NOMO-1 treated with dmso at 0.1 percent for 144 hours (cell line): Measurements from ENCODE around the gene CIRBP.

ENCODE experiments used
- DNase-seq: peaks from one replicate; lab custom pipeline; 2025; ENCODE audit not compliant: unreplicated experiment; lab: John Stamatoyannopoulos, UW

The CIRBP gene

DNA sequence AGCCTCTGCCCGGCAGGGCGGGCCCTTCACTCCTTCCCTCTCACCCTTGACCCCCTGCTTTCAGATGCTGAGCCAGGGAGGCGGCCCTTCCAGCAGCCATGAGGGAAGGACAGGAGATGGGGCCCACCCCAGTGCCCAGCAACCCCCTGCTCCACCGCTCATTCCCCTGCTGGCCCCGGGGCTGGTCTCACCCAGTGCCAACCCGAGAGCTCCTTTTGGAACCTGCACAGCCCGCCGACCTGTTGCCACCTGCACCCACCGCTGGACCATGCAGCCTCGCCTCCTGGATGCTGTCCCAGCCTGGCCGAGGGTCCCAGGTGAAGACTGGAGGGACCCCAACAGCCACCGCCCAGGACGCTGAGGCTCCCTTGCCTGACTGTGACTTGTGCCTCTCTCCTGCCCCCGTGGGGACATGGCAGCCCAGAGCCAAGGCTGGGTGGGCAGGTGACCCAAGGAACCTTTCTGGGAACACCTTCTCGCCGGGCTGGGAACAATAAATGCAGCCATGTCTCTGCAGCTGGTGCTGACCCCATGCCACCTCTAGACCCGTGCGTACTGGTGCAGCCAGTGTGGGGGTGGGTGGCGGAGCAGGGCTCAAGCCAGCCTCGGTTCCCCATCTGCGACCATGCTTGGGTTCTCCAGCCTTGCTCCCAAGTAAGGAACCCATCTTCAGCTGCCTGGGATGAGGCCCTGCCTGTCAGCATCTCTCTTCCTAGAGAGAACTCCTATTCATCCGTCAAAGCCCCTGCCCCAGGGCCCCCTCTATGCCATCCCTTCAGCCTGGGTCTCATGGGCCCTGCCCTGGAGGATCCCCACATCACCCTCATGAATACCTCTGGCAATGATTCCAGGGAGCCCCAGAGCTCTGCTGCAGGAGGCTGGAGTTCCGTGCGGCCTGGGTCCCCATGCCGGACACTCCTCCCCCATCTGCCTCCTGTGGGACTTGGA is 9.9 kb downstream of the CIRBP start:
- no peak for DNase-seq

DNA sequence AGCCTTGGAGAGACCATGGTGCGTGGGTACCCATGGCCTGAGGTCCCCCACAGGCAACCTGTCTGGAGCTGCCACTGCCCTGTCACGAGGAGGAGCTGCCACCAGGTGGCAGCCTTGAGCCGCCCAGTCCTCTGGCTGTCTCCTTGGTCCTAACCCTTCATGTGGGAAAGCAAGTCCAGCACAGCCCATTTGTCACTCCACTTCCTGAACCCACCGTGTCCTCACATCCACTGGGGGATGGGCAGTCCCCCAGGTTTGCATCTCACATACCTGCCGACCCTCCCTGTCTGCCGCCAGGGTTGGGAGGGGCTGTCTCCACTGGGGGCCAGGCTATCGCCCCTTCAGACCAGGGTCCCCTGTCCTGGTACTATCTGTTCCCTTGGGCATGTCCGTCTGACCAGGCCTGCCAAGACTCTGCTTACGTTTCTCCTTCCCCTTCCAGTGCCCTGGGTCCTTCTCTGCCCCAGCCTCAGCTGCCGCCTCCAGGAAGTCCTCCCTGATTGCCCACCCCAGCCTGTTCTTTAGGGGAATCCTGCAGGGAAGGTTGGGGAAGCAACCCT is 10.7 kb downstream of the CIRBP start:
- peak; percentile 50 for DNase-seq

DNA sequence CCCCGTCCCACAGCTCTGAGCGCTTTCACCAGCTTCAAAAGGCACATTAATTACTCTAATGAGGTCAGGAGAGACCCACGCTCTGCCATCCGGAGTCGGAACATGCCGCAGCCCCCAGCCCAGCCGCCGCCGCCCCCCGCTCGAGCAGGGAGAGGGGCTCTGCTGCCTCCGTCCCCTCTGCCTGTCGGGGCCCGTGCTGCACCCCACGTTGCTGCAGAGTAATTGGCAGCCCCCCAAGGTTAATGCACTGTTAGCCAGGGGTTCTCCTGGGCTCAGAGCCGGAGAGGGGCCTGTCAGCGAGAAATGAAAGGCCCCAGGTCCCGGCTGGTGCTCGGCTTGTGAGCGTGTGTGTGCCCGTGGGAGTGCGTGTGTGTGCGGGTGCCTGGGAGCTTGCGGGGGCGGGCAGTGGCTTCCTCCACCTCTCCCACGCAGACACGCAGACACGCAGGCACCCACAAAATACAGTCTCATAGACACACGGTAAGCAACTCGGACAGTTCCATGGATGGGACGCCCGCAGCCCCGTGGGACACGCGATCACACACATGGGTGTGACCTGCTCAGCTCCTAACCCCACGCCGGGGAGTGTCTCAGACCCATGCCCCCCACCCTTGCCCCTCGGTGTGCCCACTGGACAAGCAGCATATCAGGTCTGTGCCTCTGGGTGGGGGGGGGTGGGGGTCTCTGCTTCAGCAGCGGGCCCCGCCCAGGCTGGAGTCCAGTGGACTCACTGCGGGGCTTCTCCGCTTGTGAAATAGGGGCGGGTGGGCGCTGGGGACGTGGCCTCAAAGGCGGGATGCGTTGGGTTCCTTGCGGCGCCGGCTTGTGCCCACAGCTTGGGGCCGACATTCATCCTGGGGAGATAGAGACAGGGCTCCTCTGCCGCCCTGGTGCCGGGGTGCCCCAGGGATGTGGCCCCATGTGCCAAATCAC is 11.8 kb downstream of the CIRBP start:
- no peak for DNase-seq

DNA sequence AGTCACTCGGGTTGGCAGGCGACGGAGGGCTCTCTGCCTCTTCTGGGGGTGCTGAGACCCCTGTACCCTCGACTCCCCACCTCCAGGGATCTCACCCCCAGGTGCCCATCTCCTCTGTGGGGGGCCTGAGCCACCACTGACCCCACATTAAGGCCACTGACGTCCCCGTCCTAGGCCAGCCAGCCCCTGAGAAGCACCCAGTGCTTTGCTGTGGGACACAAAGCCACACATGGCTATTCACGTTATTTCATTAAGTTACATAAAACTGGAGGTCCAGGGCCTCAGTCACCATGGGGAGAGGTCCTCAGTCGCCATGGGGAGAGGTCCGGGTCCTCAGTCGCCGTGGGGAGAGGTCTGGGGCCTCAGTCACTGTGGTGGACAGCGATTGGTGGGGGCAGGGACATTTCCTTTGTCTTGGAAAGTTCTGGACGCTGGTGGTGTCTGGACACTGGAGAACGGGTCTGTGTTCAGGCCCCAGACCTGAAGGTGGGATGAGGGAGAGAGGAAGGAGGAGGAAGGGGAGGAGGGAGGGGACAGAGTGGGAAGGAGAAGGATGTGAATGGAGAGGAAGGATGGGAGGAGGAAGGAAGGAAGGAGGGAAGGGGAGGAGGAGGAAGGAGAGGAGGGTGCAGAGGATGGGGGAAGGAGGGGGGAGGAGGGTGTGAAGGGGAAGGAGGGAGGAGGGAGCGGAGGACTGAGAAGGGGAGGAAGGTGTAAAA is 12.6 kb downstream of the CIRBP start:
- no peak for DNase-seq

DNA sequence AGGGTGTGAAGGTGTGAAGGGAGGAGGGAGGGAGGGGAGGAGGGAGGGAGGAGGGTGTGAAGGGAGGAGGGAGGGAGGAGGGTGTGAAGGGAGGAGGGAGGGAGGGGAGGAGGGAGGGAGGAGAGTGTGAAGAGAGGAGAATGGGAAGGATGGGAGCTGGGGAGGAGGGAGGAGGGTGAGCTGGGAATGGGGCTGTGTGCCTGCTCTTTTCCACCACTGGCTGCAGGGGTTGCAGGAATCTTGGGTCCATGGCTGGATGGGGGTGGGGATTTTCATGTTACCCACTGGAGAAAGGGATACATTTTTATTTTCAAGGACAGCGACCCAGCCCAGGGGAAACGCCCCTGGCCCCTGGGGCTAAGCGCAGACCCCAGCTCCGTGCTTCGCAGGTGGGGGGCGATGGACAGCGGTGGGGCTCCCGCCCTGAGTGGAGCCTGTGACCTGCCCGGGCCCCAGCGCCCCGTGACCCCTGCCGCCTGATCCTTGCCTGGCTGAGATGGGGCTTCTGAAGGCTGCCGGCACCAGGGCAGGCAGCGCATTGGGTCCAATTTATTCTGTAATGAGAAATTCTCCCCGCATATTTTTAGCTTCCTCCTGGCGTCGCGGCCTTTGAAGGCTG is 13.6 kb downstream of the CIRBP start:
- no peak for DNase-seq

DNA sequence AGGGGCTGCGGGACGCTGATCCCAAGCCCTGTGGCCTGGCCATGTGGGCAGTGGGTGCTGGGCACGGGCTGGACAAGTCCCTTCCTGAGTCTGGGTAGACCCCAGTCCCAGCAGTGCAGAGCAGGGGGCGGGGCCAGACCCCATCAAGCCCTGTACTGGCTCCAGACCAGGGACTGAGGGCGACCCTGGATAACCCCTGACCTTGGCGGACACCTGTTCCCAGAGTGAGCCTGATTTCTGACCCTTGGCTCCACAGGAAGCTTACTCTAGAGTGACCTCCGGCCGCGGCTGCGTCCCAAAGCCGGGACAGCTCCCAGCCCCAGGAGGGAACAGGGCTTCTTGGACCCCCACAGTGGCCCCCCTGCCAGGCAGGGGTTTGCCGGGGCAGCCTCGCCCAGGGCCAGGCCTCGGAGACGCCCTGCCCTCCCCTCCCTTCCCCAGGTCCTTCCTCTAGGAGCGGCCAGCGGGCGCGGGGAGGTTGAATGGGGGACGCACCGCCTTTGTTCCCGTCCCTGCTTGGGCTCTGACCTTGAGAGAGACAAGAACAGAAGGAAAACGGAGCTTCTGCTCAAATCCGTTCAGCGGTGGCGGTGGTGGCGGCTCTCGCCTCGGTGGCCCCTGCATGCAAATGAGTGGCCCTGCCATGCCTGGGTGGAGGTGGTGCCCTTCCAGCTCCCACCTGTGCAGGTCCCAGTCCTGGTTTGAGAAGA is 14.2 kb downstream of the CIRBP start:
- no peak for DNase-seq

DNA sequence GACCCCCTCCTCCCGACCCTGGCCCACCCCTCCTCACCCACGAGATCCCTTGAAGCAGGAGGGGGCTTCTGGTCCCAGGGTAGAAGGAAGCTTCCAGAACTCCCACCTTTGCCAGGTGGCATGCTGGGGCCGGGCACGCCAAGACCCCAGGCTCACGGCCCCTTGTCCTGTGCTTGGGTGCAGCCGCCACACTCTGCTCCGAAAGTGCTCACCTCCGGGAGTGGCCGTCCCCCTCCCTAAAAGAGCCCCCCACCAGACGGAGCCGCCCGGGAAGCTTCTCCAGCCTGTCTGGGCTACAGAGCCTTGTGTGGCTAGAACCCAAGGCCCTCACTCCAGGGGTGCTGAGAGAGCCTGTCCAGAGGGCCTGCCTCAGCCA is 14.8 kb downstream of the CIRBP start:
- no peak for DNase-seq

DNA sequence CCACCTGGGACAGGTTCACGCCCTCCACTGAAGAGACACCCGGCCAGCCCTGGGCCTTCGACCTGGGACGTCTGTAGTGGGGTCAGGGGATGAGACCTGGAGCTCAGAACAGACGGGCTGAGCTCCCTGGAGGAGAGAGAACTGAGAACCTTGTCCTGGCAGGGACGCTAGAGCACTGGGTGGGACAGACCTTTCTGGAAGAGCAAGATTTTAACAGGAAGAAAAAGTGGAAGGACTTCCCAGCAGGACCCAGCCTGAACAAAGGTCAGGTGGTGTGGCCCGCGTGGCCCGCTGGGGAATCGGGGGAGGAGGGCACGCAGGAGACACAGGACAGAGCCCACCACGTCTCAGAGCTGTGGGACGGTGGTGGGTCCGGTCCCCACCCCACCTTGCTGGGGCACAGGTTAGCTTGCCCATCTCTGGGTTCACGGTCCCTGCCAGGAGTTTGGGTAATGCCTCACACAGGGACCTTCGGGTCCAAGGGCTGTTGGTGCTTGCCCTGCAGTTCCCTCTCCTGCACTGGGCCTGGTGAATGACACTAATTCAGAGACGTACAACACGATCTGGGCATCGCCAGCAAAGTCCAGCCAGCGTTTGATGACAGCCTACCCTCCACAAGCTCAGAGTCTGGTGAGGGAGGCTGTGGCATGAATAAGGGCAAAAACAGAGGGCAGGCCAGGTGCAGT is 15.3 kb downstream of the CIRBP start:
- no peak for DNase-seq

DNA sequence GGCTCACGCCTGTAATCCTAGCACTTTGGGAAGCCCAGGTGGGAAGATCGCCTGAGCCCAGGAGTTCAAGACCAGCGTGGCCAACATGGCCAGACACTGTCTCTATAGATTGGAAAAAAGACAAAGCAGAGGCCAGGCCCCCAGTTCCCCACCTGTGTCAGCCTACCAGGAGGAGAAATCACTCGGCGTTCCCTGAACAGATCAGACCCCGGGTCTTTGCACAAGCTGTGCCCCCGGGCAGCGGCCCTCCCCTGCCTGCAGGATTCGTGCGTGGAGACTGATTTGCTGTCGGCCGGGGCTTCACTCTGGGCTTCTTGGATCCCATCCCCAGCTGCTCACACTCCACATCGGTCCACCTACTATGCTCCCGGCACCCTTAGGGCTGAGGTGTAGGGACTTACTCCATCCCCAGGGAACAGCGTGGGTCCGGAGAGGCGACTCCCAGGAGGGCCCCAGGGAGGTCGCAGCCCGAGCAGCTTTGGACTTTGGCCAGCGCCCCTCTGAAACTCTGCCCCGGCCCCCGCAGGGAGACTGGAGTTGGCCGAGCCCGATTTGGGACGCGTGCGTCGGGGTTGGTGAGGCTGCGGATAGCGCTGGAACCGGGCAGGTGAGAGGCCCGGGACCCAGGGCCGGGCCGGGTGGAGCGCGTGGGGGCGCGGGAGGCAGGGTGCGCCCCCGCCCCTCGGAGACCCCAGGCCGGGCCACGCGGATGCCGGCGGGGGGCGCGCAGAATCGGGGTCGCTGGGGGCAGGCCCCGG is 16.0 kb downstream of the CIRBP start:
- DNase-seq: no peak

DNA sequence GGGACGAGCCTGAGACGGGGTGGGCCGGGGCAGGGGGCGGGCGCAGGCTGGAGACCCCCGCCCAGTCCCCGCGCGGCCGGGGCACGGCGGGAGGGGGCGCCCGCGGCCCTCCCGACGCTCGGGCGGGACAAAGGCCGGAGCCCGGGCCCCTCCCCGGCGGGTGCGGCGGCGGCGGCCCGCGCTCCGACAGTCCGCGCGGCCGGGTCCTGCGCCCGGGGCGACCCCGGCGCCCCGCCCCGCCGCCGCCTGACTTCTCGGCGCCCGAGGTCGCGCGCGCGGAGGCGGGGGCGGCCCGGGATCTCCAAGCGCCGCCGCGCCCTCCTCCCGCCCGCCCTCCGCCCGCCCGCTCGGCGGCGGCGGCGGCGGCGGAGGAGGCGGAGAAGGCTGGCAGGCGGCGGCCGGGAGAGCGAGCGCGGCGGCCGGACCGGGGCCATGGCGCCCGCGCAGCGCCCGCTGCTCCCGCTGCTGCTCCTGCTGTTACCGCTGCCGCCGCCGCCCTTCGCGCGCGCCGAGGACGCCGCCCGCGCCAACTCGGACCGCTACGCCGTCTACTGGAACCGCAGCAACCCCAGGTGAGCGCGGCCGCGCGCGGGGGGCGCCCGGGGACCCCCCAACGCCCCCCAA is 16.7 kb downstream of the CIRBP start, which contains the start of gene EFNA2:
TSS of gene EFNA2 (plus strand) at position 137 of the 624 bp plus-strand sequence. CDS start at position 433, 296 bp downstream.
- DNase-seq: no peak

DNA sequence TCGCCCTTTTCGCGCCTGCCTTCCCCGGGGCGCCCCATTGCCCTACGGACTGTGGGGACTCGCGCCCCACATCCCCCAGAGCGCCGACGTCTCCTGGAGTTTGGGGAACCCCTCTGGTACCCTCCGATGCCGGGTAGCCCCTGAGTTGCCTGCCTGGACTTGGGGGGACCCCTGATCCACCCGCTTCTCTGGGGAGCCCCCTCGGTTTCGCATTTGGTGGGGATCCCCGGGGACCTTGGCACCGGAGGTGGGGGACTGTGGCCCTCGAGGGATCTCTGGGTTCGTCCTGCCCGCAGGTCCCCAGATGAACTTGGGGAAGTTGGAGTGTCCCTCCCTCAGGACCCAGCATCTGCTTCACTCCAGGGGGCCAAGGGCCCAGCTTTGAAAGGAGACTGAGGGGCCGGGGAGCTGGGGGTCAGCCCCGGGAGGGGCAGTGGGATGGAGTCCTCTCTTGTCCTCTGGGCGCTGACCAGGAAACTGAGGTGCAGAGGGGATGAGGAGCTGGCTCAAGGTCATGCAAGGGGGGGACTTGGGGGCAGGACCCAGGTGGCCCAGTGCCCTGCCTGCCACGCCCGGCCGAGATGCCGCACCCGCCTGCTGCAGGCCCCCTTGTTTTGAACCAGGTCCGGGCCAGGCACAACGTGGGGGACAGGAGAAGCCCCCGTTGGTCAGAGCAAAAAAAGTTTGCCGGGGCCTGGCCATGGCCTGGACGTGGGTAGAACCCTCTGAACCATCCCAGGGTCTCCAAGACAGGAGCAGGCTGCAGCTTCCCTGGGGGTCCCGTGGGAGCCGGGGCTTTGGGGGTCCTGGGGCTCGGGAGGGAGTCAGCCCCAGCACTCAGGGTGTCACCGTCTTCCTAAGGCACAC is 17.6 kb downstream of the CIRBP start:
- DNase-seq: no peak

DNA sequence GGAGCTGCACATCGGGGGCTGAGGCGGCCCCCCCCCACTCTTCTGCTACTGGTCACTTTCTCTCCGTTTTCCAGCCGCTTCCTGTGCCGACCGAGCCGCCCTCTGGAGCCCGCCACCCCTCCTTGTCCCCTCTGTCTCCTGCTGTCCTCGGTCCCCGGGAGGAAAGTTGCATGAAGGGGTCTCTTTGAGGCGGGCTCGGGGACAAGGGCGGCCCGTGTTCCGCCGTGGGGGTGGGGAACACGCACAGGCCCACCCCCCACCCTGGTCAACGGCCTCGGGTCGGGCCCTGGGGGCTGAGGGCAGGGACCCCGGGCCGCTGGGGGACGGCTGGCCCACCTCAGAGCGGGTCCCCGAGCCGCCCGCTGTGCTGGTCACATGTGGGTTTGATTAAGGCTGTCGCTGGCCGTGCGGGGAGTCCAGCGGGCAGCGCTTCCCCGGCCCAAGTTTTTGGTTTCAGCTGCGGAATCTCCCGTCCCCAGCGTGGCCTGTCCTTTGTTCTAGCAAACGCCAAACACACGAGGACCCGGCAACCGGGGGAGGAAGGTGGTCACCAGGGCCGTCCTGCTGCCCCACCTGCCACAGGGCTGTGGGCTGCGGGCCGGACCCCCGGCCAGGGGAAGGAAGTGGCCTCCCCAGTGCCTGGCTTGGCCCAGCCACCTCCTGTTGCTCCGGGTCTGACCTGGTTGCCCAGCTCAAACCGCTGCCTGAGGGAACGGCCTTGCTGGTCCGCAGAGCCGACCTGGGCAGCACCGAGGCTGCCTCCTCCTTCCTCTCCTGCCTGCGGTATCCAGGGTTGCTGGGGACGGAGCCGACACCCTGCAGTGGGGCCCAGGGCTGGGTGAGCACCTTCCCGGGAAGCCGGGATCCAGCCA is 18.5 kb downstream of the CIRBP start:
- no peak for DNase-seq

DNA sequence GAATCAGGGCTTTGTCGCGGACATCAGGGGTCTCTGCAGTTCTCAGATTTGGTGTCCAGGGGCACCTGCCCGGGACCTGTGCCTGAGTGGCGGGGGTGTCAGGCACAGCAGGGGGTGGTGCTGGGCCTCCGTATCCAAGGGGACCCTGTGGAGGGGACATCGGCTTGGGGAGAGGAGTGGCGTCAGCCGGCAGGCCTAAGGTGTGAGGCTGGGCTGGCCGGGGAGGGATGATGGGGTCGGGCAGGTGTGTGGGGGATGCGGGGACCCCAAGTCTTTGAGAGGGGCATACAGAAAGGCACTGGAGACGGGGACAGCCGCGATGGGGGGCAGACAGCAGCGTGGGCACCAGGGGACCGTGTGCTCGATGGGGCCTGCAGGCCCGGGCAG is 19.1 kb downstream of the CIRBP start:
- no peak for DNase-seq

DNA sequence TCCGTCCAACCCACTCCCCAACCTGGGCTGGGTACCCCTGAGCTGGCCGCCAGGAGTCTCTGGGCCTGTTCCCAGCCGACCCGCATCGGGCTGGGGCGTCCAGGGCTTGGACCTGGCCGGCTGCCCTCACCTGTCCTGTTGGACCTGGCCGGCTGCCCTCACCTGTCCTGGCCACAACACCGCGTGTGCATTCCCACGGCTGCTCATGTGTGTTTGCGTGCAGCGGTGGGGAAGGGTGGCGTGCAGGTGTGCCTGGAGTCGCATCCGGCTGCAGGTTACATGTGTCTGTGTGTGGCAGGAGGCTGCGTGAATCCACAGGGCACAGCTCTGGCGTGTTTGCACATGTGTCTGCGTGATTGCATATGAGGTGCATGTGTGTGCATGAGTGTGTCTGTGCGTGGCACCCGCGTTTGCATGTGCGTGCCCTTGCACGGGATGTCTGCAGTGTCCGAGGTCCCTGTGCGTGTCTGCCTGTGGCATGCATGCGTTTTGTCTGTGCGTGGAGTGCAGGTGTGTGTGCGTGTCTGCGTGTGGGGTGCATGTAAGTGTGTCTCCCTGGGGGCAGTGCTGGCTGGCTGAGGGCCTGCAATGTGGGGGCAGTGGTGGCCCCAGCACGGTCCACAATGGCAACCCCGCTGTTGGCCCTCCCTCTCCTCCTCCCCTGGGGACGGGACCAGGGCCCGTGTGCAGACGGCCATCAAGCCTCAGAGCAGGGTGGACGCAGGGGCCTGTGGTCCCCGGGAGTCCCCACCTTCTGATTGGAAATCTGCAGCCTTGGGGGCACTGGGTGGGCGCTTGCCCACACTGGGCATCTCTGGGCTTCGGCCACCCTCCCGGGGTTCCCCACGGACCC is 19.9 kb downstream of the CIRBP start:
- DNase-seq: no peak

DNA sequence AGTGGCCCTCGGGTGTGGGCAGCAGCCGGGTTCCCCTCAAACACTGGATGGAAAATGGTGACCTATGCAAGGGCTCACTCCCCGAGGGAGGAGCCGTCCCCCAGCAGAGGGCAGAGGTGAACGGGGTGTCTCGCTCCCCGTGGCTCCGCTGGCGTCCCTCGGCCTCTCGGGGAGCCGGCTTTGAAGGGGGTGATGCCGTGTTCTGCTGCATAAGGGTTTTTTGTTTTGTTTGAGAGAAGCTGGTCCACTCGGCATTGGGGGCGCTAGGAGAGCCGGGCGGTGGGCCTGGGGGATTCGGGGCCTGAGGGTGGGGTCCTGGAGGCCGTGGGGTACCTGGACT is 20.5 kb downstream of the CIRBP start:
- no peak for DNase-seq
